SW480 (cell line): Measurements from ENCODE around the gene KNG1.
A peak's percentile ranks its signal among the peaks of the same experiment; 100 is the strongest.
"Not testable (repeated sequence)": the region's sequence is repeated elsewhere in the genome, so short reads cannot be mapped to it uniquely, and the experiment has no call there.

ENCODE experiments used
- DNase-seq: peaks from one replicate; pipeline ENCODE4 v3.0.0-alpha.2; 2016; ENCODE audit warnings: low spot score

Gene KNG1

DNA sequence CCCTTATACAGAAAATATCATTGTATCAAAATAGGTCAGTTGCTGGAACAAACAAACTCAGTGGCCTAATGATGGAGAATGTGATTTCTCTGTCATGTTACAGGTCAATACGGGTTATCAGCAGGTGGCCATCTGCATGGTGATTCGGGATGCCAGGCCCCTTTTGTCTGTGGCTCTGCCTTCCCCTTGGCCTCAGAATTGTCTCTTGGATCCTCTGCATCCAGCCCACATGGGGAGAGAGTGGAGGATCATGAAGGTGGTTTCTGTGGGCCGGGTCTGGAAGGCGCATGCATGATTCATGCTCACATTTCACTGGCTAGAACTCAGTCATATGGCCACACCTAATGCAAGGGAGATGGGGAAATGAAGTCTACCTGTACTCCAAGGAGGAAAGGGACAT, 6.5 kb upstream of the KNG1 start:
- DNase-seq = not testable (repeated sequence)

DNA sequence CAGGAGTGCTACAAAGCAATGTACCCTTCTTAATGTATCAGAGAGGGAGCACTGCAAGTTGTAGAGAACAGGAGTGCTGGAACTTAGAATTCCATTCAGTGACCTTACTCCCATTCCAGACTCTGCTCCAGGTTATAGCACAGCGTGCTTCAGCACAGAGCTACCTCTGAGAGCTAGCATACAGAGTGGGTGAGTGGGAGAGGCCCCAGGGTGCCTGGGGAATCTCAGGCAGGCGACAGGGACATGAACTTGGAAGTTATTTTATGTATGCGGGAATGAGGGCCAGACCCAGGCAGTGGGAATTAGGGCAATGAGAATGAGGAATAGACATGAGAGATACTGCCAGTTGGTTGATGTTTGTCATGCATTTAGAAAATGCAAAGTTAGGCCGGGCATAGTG, 3.7 kb upstream of the KNG1 start:
- DNase-seq = no peak

DNA sequence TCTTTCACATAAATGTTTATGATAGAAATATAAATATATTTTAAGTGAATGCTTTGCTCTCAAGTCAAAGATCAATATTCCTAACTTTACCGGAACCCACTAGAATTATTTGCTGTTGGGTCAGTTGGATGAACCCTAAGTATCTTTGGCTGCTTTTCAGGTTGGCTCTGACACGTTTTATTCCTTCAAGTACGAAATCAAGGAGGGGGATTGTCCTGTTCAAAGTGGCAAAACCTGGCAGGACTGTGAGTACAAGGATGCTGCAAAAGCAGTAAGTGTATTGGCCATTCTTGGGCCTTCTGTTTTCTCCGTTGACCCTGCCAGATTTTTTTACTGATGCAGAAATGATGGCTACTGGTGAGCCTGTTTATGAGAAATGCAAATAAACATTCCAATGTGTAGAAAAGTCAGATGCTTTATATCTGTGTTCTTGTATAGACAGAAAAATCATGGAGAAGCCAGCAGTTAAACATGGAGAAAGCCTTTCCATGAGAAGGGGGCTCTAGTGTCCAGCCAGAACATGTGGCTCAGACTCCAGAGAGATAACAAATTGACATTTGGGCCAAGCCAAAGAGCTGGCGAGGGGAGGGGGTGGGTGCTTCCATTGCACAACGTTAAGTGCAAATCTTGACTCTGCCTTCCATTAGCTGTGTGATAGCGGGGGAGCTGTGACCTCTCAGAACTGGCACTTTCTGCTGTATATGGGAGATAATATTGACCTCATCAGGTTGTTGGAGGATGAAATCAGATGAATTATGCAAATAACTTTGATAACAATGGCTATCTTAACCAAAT, 3.0 kb downstream of the KNG1 start:
- DNase-seq = no peak

DNA sequence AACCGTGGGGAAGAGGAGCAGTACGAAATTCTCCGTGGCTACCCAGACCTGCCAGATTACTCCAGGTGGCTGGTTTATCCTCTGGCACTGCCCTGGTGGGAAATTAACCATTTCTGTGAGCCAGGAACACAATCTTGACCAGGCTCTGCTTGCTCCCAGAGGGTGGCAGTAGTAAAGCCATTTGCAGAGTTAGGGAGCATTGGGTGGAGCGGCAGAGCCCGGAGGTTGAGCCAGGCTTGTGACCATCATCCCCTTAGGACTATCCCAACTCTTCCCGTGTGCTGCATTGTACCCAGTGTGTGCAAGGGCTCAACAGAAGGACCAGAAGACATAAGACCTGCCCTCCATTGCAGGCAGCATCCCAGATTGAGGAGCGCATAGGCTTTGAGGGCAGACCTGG, 5.3 kb downstream of the KNG1 start:
- peak; percentile 50 for DNase-seq

DNA sequence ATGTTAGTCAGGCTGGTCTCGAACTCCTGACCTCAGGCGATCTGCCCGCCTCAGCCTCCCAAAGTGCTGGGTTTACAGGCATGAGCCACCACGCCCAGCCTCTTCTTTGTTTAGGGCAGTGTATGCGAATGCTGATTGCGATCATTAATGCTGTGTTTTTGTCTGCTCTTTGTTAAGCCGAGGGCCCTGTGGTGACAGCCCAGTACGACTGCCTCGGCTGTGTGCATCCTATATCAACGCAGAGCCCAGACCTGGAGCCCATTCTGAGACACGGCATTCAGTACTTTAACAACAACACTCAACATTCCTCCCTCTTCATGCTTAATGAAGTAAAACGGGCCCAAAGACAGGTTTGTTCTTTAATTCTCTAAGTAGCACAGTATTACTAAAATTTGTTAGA, 7.8 kb downstream of the KNG1 start:
- no peak for DNase-seq

DNA sequence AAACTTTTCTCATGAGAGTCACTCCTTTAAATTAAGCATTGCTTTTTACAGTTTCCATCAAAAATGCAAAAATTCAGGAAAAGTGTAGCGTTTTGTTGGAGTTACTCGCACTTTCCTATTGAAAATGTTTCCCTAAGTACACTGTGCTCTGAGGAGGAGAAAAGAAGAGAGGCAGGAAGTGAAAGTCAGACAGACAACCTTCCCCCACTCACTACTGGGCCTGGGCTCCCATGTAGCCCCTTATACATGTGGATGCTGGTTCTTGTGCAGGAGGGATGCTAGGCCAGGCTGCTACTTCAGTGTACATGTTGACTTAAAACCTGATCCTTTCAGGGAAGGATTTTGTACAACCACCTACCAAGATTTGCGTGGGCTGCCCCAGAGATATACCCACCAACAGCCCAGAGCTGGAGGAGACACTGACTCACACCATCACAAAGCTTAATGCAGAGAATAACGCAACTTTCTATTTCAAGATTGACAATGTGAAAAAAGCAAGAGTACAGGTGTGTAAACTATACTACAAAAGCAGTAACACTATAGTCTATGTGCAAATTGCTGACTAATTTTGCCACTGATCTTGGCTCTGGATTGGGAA, 15.1 kb downstream of the KNG1 start:
- no peak for DNase-seq

DNA sequence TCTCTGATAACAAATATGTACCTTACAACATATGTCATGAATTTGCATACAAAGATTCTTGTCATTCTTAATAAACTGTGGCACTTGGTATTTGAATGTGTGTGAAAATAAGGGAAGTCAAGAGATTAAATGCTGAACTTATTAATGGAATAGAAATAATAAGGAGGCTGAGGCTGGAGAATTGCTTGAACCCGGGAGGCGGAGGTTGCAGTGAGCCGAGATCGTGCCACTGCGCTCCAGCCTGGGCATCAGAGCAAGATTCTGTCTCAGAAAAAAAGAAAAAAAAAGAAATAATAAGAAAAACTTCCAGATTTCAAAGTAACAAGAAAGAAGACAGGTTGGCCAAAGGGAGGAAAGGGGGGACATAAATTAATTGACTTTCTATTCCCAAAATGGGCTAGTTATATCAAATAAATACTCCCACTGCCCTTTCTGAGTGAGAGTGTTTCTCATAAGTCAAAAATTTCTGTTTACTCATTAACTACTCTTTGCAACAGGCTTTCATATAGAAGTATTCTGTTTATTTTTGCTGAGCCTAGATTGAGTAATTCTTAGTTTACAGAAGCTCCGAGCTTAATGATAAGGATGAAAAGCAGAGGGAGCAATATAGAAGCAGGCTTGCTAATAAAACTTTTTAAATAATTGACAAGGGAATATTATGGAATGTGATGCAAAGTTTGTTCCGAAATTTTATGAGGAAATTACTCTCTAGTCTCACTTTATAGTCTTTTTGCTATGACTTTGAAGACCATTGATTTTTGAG, 25.6 kb downstream of the KNG1 start:
- DNase-seq = no peak

DNA sequence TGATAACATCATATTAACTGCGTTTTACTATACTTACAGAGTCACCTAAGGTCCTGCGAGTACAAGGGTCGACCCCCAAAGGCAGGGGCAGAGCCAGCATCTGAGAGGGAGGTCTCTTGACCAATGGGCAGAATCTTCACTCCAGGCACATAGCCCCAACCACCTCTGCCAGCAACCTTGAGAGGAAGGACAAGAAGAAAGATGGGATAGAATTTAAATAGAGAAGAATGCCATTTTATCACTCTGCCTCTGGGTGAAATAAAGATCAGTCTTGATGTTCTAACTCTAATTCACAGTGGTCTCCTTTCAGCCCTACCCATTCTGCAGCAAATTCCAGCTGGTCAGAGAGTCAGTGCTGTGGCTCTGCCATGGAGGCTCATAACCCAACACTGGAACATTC, 26.5 kb downstream of the KNG1 start:
- DNase-seq = no peak

DNA sequence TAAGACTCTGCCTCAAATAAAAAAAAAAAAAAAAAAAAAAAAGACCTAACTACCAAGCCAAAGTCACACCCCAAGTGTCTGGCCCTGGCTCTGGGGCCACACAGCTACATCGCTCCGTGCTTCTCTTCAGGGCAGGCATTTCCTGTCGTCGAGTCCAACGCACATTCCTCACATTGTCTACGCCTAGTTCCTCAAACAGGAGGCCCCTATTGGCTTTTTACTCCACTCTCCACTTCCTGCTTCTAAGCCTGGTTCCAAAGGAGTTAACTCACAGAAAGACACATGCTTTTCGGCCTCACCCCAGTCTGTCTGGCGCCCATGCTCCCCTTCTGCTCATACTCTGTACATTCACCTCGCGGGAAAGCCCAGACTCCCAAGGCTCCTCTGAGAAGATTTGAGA, 28.8 kb downstream of the KNG1 start:
- DNase-seq = peak; percentile 21

DNA sequence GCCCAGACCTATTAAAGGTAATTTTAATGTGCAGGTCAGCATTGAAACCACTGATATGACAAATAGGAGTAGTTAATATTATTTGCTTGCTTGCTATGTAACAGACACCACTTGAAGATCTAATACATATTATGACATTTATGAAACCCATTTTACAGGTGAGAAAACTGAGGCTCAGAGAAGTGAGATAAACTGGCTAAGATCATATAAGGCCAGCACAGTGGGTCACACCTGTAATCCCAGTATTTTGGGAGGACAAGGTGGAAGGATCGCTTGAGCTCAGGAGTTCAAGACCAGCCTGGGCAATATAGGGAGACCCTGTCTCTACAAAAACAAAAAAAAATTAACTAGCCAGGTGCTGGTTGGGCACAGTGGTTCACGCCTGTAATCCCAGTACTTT, 33.2 kb downstream of the KNG1 start:
- no peak for DNase-seq

DNA sequence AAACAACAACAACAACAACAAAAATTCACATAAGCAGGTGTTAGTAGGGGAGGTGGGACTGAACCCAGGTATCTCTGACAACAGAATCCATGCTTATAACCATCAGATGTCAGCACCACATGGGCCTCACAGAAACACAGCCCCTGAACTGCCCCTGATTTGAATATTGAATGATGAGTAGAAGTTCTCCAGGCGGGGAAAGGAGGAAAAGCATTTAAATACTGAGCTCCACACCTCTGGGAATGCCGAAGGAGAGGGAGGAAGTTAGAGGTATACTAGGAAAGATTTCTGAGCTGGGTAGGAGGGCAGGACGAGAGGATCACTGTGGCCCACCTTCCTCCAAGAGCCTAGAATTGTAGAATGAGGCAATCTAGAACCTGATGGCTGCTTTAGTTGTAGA, 34.3 kb downstream of the KNG1 start:
- no peak for DNase-seq

DNA sequence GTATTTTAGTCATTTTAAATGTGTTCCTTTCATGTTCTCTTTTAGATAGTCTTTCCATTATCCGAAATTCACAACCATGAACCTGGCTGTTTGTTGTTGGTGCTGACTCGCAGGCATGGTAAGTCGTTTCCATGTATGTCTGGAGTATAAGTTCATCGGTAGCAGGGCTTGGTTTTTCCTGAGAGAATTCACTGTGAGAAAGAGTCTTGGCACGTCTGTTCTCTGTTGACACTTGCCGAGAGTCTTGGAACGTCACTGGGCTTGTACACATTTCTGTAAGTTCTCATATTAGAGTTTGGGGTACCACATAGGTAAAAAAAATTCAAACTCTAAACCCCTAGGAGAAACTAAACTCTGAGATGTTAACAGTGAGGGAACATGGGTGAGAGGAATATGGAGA, 36.8 kb downstream of the KNG1 start:
- no peak for DNase-seq

DNA sequence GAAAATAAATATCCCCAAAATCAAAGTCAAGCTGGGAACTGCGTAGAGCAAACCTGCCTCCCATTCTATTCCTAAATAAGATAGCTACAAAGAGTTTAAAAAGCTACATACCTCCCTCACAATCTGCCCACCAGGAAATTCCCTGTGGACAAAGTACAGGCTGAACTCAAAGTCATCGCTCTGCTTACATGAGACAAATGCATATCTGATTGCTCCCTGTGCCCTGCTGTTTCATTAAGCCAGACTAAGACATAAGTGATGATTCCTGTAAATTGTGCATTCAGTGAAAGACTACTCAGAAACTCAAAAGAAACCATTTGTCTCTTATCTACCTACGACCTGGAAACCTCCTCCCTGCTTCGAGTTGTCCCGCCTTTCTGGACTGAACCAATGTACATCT, 37.7 kb downstream of the KNG1 start:
- no peak for DNase-seq

DNA sequence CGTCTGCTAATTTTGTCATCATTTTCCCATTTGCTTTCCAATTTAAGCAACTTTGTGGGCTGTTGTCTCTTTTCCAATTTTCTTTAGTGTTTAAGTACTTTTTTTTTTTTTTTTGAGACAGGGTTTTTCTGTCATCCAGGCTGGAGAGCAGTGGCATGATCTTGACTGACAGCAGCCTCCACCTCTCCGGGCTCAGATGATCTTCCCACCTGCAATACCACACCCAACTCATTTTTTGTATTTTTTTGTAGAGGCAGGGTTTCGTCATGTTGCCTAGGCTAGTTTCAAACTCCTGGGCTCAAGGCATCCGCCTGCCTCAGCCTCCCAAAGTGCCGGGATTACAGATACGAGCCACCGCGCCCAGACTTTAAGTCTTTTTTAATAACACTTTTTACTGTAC, 40.1 kb downstream of the KNG1 start:
- no peak for DNase-seq

DNA sequence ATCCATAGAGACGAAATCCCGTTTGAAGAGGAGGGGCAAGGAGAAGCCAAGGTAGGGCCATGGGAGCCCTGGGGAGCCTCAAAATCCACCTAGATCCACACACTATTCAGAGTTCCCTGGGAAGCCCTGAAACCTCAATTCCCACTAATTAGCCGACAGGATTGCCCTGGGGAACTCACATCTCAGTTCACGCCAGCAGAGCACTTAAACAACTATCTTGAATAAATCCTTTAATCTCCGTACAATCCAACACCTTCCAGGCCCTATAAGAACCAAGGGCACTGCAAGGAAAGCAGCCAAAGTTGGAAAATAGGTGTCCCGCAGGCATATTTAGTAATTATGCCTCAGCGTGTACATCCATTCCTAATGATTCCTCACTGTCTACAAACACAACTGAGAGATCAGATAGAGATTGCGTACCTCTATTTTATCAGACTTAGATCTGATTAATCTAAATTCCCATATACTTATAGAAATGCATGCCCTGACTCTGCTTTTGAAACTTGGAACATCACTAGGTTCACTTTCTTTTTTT, 40.6 kb downstream of the KNG1 start:
- no peak for DNase-seq

DNA sequence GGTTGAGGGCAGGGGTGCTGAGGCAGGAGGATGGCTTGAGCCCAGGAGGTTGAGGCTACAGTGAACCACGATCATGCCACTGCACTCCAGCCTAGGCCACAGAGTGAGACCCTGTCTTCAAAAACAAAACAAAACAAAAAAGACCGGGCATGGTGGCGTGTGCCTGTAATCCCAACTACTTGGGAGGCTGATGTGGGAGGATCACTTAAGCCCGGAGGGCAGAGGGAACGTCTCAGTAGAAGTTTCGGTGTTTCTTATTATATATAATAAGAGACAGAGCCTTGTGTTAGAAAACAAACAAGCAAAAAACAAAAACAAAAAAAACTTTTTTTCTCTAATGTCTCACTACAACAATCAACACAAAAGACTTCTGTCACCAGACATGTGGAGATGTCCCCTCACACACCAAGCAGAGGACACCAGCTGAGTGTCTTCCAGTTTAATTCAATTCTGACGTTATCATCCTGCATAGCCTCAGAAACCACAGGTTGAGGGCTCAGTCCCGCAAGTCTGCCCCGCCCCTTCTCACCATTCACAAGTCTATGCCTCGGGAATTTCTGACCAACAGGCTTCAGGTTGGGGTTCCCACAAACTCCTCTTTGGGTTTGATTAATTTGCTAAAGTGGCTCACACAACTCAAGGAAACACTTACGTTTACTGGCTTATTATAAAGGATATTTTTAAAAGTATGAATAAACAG, 42.2 kb downstream of the KNG1 start:
- DNase-seq = peak; percentile 30

DNA sequence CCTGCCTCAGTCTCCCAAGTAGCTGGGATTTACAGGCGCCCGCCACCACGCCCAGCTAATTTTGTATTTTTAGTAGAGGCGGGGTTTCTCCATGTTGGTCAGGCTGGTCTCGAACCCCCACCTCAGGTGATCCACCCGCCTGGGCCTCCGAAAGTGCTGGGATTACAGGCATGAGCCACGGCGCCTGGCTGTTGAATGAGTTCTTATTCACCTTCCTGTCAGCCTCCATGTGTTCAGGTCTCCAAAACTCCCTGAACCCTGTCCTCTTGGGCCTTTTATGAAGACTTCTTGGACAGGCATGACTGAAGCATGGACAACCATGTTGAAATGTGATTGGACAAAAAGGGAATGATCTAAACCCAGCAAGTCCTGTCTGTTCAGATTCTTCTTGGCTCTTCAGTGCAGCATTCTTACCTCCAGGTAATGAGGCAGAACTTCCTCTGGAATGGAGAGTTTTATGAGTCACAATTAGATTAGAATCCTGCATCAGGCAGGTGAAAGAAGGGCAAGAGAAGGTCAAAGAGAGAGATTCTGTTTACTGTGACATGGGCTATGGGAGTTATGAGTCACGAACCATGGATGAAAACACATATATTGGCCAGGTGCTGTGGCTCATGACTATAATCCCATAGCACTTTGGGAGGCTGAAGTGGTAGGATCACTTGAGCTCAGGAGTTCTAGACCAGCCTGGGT, 43.1 kb downstream of the KNG1 start:
- peak; percentile 73 for DNase-seq

DNA sequence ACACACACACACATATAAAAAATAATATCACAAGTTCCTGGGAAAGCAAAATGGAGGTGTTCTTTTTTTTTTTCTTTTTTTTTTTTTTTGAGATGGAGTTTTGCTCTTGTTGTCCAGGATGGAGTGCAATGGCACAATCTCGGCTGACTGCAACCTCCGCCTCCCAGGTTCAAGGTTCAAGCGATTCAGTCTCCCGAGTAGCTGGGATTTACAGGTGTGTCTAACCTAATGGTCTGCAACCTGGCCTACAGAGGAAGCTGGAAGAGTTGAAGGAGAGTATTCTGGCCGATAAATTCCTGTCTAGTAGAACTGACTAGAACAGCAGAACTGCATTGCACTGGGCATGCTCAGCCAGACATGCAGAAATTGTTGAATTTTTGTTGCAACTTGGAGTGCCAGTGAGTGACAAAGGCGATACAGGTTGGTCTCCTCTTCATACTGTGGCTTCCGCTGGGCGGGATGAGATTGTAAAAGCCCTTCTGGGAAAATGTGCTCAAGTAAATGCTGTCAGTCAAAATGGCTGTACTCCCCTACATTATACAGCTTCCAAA, 43.8 kb downstream of the KNG1 start:
- DNase-seq = no peak

DNA sequence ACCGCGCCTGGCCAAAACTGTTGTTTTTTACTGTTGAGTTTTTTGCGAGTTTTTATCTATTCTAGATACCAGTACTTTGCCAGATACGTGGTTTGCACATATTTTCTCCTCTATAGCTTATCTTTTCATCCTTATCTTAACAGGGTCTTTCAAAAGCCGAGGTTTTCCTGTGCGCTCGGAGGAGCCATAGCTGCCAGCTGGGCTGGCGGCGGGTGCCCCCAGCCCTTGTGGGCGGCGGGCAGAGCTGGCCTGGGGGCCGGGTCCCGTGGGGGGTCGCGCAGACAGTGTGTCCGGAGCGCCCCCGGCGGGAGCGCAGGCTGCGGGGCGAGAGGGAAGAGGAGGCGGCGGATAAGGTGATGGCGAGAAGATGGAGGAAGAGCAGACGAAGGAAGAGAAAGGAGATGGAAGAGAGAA, 55.1 kb downstream of the KNG1 start:
- DNase-seq = no peak

DNA sequence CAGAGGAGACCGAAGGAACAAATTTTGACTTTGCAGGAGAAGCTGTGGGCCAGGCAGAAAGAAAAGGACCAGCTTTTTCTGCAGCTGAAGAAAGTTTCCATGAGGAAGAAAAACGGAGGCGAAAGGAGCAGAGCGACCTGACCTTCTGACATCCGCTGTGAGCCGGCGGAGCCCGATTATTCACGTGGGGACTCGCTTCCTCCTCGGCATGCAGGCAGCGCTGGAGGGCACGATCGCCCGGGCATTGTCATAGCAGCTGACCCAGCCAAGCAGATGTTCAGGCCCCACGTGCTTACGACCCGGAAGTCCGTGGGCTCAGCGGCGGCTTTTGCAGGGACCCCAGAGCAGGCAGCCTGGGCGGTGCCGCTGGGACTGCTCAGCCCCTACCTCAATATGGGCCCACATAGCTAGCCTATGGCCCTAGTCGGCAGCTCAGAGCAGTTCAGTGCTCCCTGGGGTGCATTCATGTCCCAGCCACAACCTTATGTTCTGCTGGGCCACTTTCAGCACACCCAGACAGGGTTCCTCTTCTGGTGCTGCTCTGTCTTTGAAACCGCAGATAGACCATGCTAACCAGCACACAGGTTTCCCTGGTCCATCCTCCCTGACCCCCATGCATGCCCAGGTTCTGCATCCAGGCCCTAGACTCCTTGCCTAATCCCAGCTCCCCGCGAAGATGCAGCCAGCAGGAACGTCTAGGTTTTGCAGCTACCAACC, 55.7 kb downstream of the KNG1 start:
- DNase-seq = no peak

DNA sequence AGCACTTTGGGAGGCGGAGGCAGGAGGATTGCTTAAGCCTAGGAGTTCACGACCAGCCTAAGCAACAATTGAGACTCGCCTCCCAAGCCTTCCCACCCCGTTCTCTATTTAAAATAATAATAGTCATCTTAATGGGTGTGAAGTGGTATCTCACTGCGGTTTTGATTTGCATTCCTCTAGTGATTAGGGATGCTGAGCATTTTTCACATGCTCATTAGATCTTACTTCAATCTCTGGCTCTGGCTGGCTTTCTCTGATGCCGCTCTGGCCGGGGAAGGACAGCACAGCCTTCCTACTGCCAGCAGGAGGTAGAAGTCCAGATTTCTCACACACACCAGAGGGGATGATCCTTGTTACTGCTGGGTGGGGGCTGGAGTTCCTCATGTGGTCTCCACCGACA, 58.8 kb downstream of the KNG1 start:
- no peak for DNase-seq
